TTC549 (cell line): Measurements from ENCODE around the gene ST3GAL5.
"Not testable (repeated sequence)": the region's sequence is repeated elsewhere in the genome, so short reads cannot be mapped to it uniquely, and the experiment has no call there.

Experiments
- FAIRE-seq: peaks from 2 replicates; lab custom pipeline; 2012; peaks lifted over from hg19 to GRCh38; lab: Jason Lieb, UNC

The ST3GAL5 gene

DNA sequence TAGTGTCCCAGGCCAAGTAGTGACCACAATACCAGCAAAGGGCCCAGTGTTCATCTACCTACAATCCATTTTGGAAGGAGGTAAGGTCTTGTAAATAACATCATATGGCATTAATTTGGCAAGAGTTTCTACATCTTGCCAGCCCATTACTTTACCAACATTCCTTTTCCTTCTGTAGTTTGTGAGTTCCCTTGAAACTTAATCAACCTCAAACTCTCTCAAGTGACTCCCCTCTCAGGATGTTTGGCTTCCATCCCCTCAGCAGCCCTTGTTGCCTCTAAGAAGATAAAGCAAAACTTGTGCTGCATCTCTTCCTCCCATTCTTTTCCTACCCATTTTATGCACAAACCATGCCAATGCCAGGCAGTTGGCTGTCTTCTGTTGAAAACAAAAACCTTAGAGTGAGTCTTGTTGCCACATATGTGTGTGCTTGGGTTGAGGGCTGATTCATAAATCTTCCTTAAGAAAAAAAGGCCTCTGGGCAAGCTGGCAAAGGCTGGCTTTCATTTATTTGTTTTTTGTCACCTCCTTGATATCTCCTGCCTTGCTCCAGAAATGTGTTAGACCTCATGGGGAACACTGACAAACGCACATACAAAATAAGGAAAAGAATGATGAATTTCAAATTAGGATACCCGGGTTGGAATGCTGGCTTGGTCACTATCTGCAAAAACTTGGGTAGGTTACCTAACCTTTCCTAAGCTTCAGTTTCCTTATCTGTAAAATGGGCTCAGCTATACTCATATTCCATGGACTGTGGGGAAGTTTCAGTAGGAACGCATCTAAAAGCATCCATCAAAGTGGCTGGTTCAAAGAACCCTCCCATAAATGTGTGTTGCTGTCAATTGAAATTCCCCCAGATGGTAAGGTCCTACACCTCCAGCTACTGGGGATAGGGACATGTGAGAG, 29.4 kb upstream of the ST3GAL5 start:
- FAIRE-seq = no peak

DNA sequence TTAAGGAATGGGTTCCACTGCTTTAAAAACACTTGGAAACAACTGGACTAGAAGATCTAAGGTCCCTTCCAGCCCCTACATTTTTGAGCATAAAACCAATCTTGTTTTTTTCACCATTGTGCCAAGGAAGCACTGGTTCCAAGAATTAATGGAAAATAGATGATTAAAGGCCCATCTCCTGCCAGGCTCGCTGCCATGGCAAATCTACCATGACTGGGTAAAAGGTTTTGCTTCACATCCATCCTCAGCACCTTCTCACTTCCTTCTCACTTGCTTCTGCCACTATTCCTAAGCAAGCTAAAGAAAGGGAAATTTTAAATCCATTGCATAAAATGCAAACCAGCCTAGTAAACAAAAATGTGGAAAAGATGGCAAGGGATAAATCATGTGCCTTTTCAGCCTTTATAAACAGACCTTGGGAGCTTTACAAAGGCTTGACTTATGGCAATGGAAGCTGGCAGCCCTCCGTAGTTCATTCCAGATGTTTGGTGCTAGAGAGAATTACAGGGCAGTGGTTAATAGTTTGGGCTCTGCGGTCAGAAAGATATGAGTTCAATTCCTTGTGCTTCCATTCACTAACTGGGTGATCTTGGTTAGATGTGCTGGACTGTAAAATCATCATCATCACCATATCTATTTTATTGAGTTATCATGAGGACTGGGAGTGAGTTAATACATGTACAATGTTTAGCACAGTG, 27.0 kb upstream of the ST3GAL5 start:
- FAIRE-seq = no peak

DNA sequence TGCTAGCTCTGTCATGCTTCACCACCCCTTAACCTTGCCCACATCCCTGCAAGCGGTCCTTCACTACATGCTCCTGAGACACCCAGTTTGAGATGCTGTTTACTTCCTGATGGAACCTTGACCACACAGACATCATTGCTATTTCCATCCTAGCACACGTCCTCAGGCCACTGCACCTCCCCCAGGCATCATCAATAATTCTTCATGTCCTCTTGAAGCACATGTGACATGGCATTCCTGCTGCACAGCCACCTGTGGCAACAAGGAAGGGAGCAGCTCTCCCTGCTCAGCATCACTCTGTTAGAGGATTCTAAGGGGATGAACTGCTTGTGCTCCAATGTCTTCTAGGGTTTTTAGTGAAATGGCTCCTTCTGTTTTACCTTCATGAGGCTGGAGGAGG, 26.1 kb upstream of the ST3GAL5 start:
- no peak for FAIRE-seq

DNA sequence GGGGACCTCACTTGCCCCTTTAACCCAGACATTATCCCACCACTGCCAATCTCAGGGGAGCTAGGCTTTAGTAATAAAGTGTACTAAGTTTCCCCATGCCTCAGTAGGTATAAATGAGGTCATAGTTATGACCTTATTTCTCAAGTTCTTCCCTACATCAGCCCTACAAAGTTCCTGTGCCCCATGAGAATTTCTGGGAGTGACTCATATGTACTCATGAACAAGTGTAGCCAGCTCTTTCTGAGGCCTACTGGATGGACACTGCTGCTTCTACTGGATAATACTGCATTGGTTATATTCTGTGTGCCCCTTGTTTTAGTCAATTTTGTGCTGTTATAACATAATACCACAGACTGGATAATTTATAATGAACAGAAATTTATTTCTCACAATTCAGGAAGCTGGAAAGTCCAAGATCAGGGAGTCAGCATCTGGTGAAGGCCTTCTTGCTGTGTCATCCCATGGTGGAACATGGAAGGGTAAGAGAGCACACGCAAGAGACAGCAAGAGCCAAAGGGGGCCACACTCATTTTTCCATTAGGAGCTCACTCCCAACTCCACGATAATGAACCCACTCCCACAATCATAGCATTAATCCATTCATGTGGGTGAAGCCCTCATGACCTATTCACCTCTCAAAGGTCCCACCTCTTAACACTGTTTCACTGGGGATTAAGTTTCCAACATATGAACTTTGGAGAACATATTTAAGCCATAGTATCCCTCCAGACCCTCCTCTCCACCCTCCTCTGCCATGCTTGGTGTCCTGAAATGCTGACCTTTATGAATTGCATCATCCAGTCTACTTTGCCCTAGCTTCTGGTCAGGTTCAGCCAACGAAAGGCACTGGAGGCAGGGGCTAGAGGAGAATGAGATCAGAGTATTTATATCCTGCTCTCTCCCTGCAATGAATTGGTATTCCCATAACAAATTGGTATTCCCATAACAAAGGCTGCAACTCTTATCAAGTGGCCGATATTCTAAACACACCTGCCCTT, 25.4 kb upstream of the ST3GAL5 start:
- no peak for FAIRE-seq

DNA sequence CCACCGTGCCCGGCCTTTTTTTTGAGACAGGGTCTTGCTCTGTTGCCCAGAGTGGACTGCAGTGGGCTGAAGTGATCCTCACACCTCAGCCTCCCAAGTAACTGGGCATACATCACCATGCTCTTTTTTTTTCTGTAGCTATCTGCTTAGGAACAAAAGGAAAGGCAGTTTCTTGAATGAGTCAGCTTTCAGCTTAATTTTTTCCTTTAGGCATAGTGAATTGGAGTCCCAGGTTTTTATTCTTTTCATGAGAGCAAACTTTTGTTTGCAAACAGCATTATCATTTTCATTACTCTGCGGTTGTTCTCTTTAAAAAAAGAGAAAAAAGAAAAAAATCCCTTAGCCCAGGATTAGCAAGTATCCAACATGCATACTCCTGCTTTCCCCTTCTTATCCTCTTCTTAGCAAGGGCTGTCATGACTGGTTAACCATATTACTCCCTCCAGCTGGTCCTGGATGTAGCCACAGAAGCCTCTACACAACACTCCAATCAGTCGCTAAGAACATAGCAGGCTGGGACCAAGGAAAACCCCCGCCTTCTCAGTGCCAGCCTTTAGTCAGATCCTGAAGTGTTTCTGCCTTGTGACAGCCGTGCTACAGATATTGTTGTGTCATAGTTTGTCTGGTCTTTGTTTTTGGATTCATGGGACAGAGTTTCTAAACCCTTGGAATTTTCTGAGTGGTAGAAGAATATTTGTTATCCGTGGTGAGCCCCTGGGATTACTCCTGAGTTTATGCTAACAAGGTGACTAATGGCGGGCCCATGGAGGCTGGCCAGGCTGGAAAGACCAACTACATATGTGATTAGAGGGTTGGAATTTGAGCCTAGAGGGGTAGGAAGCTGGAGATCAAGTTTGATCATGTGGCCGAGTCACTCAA, 23.3 kb upstream of the ST3GAL5 start:
- FAIRE-seq = no peak

DNA sequence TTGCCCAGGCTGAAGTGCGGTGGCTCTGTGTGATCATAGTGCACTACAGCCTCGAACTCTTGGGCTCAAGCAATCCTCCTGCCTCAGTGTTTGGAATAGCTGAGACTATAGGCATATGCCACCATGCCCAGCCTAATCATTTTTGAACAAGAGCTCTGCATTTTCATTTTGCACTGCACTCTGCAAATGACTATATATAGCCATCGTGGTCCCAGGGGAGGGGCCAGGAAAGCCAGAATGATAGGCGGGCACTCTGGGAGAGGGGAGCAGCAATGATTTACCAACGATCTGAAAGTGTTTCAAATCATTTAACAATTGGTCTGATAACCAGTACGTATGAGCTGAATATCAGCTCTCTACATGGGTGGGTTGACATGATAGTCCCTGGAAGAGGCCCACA, 22.3 kb upstream of the ST3GAL5 start:
- no peak for FAIRE-seq

DNA sequence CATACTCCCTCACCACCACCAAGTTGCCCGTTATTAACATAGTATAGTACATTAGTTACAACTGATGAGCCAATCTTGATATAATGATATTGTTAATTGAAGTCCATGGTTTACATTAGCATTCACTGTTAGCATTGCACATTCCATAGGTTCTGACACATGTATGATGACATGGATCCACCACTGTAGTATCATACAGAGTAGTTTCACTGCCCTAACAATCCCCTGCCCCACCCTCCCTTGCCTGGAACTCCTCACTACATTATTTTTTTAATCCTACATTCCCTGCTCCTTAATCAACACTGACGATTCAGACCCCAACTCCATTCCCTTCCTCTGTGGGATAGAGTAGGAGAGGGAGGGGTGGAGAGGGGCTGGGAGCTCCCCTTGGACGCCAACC, 20.2 kb upstream of the ST3GAL5 start:
- FAIRE-seq = no peak

DNA sequence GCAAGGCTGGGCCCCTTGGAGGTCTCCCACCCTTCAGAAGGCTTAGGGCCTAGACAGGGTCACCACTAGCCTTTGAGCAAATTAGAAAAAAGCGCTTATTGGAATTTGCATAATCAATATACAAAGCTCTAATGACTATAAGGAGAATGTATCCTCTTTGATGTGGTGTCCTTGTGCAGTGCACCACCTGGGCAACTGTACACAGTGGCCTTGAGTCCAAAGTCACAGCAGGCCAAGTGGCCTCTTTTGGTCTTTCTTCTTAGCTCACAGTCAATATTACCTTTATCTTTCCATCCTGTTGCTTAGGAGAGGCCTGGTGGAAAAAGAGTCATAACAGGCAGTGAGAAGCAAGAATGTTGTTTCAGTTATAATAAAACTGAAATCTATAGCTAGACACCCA, 19.7 kb upstream of the ST3GAL5 start:
- no peak for FAIRE-seq

DNA sequence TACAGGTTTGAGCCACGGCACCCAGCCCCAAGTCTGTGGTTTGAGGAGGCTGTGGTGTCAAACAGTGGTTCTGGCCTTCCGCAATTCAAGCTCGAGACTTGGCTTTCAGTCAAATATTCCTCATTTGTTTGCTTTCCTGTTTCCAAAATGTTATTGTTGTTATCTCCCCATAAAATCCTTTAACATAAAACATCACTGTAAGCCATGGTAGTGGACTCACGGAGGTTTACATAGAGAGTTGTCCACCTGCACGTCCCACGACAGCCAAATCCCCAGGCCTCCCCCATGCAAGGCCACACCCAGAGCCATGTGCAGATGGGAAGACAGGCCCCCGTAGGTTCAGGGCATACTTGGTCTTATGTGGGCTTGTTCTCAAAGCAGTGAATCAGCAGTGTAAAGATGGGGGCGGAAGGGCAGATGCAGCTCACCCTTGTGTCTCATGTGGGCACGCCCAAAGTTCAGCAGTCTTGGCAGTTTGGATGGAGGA, 18.9 kb upstream of the ST3GAL5 start:
- FAIRE-seq = no peak

DNA sequence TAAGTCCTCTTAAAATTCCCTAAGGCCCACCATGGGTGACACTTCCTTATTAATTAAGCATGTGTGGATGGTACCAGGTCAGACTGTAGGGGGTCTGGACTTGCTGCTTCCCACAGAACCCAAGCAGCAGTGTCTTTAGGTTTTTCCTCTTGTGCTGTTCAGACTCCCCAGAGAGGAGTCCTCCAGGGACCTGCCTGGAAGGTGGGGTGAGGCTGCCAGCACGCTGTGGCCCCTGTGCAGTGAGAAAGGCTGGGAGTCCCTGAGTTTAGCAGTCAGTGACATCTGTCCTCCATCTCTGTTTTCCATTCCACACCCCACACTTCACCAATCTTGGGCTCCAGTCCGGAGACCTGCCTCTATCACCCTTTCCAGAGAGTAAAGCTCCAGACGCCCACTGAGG, 18.0 kb upstream of the ST3GAL5 start:
- FAIRE-seq = no peak

DNA sequence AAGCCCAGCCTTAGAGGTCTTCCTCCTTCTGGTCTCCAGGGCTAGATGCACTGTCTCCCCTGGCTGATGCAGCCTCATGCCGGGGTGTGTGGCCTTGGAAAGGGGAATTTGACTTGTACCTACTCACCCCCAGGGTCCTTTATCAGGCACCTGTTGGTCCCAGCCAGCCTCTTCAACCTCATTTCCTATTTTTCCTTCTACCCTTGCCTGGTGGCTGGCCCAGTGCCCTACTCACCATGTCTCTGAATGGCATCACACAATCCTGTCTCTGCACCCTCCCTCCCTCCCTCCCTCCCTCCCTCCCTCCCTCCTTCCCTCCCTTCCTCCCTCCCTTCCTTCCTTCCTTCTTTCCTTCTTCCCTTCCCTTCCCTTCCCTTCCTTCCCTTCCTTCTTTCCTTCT, 17.1 kb upstream of the ST3GAL5 start:
- no peak for FAIRE-seq

DNA sequence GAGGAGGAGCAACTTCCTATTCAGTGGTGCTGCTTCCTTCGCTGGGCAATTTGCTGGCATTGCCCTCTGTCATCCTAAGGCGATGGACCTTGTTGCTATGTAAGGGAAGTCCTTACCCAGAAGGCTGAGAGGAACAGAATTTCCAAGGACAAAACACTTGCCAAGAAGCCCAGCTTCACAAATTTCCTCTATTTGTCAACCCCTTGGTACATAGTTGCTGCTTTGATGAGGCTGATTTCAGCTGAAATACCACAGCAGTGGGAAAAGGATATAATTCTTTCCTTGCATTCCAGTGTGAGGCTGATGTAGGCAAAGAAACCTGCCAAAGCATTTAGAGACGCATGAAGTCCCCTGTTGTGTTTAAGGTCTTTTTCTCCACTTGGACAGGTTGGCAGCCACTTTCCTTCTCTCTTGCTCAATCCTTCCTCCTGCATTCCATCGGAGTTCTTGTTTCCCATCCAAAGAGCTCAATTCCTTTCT, 16.4 kb upstream of the ST3GAL5 start:
- FAIRE-seq = no peak

DNA sequence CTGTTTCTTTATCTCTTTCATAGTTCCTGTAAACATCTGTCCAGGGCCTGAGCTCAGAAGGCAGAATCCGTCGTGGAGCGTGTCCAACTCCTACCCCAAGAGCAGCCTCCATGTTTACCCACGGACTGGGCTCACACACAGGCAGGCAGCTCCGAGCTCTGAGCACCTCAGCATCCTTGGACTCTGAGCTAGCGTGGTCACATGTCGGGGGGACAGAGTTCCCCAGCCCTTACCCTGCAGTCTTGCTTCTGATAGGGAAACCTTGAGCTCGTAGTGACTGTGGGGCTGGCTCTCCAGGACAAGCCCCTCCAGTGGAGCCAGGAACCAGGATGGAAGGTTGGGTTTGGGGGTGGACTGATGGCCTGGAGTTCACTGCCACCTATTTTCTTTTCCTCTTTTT, 15.1 kb upstream of the ST3GAL5 start:
- FAIRE-seq = no peak

DNA sequence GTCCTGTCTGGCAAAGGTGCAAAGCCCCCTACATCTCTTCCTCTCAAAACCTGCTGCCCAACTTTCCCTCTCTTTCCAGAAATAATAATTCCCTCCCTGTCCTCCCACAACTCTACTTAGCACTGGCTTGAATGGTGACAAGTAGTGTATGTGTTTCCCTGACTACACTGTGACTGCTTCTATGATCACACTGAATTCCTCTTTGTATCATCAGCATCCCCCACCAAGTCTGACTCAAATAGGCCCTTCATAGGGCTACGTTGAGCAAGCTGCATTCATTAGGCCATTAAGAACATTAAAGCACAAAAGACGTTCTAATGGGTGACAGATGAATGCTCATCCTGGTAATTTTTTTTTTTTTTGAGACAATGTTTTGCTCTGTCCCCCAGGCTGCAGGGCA, 13.7 kb upstream of the ST3GAL5 start:
- FAIRE-seq = no peak

DNA sequence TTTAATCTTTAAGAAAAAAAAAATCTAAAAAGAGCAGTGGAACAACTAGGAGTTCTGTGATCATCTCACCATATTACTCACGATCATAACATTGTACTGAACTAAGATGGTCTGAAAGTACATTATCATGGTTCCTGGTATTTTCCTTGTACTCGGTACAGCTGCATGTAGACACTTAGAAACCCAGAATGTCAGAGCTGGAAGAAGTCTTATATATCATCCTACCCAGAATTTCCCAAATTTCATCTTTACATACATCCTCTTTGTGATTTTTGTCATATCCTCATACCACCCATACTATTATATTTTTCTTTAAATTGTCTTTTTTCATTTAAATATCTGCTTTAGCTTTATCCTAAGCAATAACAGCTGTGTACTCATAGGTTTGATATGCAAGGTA, 12.4 kb upstream of the ST3GAL5 start:
- FAIRE-seq = no peak

DNA sequence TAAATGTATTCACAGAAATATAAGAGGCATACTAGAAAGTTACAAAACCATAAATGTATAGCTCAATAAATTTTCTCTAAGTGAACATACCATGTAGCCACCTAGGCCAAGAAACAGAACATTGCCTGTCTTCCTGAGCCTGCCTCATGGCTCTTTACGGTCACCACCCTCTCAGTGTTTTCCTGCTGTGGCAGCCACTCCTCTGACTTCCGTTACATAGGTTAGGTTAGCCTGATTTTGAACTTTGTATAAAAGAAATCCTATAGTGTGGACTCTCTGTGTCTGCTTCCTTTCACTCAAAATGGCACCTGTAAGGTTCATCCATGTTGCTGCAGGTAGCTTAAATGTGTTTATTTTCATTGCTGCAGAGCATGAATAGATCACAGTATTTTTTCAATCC, 11.6 kb upstream of the ST3GAL5 start:
- no peak for FAIRE-seq

DNA sequence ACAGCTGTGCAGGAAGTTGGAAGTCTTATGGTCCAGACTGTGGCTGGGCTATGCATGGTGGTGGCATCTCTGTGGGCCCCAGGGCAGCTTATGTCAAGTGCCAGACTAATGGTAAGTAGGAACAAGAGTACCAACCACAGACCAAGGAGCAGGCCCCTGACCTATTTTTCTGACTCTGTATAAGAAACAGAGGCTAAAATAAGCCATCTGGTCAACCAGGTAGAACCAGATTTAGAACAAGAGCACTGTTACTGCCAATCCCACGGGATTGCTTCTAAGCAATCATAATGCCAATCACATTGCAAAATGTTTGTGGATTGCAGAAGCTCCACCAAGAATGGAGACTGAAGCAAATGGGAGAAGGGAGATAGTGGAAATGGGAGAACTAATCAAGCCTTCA, 11.1 kb upstream of the ST3GAL5 start:
- no peak for FAIRE-seq

DNA sequence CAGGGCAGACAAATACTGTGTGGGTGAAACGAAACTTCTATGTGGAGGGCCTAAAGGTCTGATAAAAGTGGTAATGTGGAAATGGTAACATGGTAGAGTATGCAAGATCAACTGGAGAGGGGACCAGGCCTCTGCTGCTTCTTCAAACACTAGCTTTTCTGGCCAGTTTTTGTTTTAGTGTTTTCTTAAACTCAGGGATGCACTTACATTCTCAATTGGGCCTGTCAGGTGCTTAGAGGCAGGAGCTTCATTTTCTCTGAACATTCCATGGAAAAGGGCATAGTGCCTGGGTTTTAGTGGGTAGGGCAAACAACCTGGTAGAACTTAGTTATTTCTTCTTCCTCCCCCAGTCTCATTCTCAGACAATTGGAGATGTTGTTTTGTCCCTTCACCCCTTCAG, 10.5 kb upstream of the ST3GAL5 start:
- no peak for FAIRE-seq

DNA sequence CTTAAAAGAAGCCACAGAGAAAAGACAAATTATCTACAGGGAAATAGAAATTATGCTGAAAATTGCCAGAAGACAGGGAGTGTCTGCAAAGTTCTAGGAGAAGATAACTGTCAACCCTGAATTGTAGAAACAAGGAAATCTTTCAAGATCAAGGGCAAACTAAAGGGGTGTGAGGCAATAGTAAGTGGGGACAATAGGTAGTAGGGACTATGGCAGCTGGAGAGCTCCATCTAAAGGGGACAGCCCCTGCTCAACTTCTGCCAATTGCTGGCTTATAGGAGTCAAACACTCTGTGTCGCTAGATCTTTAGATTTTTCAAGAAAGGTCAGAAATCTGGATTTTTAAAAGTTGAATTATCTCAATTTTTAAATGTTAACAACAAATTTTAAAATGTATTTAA, 10.1 kb upstream of the ST3GAL5 start:
- no peak for FAIRE-seq

DNA sequence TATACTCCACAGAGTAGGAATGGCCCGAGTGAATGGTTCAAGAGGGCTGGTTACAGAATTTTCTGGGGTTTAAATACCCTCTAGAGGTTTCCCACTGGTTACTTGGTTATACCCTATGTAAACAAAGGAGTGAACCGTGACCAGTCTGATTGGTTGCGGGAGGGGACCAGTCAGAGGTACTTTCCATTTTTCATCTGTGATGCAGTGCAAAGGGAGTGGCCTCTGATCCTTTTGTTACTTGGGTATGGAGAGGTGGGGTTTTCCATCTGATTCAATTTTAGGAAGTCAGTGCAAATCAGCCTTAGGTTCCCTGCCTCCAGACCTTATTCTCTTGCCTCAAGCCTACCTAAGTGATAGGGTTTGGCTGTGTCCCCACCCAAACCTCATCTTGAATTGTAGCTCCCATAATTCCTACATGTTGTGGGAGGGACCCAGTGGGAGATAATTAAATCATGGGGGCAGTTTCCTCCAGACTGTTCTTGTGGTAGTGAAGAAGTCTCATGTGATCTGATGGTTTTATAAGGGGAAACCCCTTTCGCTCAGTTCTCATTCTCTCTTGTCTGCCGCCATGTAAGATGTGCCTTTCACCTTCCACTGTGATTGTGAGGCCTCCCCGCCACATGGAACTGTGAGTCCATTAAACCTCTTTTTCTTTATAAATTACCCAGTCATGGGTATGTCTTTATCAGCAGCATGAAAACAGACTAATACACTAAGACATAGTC, 5.9 kb upstream of the ST3GAL5 start:
- FAIRE-seq = not testable (repeated sequence)
